NT2/D1 (cell line): Measurements from ENCODE around the gene CHRFAM7A.
"Not testable (repeated sequence)": the region's sequence is repeated elsewhere in the genome, so short reads cannot be mapped to it uniquely, and the experiment has no call there.

Experiments
- SUZ12 ChIP-seq: IDR thresholded peaks from 2 replicates; pipeline ENCODE4 v1.6.1; 2011; ENCODE audit not compliant: insufficient read length, insufficient read depth; ENCODE audit errors: extremely low read depth
- YY1 ChIP-seq: IDR thresholded peaks from 2 replicates; pipeline ENCODE4 v1.6.1; 2011; ENCODE audit not compliant: insufficient read length, insufficient read depth
- ZNF274 ChIP-seq: IDR thresholded peaks from 2 replicates; pipeline ENCODE4 v1.6.1; 2011; ENCODE audit warnings: mild to moderate bottlenecking, low read depth, low read length

- not testable (repeated sequence) for TF ChIP-seq YY1, ZNF274, SUZ12
Observed at GRCh38 chr15:30321063-30321462, 72.3 kb downstream of the CHRFAM7A start.
